Esophagus (tissue), 2 donors: ENCODE measurements around the gene GPX7. TPM values are rescaled to one million over a fixed set of nuclear protein-coding genes. Genes with fewer than 3 reads are reported as not detected.
A peak's percentile ranks its signal among the peaks of the same experiment; 100 is the strongest.

Experiments
- H3K27ac ChIP-seq, 2 donors: one replicate each; pipeline ENCODE4 v1.5.1; 2013; ENCODE audit warnings: low read depth in 2 of 2, mild to moderate bottlenecking in 2 of 2, inconsistent platforms in 1 of 2, low read length in 1 of 2, moderate library complexity in 1 of 2
- H3K27me3 ChIP-seq, 2 donors: one replicate each; pipeline ENCODE4 v1.6.1; 2013; ENCODE audit warnings: low read length in 2 of 2, control low read depth in 1 of 2, mild to moderate bottlenecking in 1 of 2; ENCODE audit not compliant: insufficient read depth in 2 of 2, control insufficient read depth in 1 of 2
- H3K36me3 ChIP-seq, 2 donors: one replicate each; pipeline ENCODE4 v1.6.1; 2013; ENCODE audit warnings: low read length in 1 of 2; ENCODE audit not compliant: control insufficient read depth in 2 of 2, insufficient read depth in 2 of 2
- H3K4me1 ChIP-seq, 2 donors: one replicate each; pipeline ENCODE4 v1.6.1; 2013; ENCODE audit warnings: low read length in 1 of 2; ENCODE audit not compliant: control insufficient read depth in 2 of 2, insufficient read depth in 2 of 2
- H3K4me3 ChIP-seq, 2 donors: one replicate each; pipeline ENCODE4 v1.5.1; 2013; ENCODE audit warnings: low read length in 2 of 2, mild to moderate bottlenecking in 2 of 2, low read depth in 1 of 2, moderate library complexity in 1 of 2
- H3K9me3 ChIP-seq, 2 donors: one replicate each; pipeline ENCODE4 v1.6.1; 2013; ENCODE audit warnings: mild to moderate bottlenecking in 2 of 2, low read depth in 1 of 2, low read length in 1 of 2, moderate library complexity in 1 of 2; ENCODE audit not compliant: control insufficient read depth in 2 of 2, insufficient read depth in 1 of 2
- WGBS, 2 donors: extraction: QIAGEN DNeasy Blood & Tissue Kit; methylation state at CpG; one replicate each; pipeline ENCODE4 v1.1.7; 2013; 5-methylcytosine and 5-hydroxymethylcytosine counted together
- polyA plus RNA-seq, 2 donors: library from polyadenylated mRNA; stranded (reverse); fragments of 200-250 nt; gene quantifications; one replicate each; pipeline ENCODE4 v1.2.3, GENCODE V29; 2013
- donor health status: healthy with polysubstance abuse.
- donor health status: Bipolar disorder and iron deficiency.

Gene GPX7
- 1 to 10 TPM; 2.4 to 3.8 TPM for polyA plus RNA-seq

DNA sequence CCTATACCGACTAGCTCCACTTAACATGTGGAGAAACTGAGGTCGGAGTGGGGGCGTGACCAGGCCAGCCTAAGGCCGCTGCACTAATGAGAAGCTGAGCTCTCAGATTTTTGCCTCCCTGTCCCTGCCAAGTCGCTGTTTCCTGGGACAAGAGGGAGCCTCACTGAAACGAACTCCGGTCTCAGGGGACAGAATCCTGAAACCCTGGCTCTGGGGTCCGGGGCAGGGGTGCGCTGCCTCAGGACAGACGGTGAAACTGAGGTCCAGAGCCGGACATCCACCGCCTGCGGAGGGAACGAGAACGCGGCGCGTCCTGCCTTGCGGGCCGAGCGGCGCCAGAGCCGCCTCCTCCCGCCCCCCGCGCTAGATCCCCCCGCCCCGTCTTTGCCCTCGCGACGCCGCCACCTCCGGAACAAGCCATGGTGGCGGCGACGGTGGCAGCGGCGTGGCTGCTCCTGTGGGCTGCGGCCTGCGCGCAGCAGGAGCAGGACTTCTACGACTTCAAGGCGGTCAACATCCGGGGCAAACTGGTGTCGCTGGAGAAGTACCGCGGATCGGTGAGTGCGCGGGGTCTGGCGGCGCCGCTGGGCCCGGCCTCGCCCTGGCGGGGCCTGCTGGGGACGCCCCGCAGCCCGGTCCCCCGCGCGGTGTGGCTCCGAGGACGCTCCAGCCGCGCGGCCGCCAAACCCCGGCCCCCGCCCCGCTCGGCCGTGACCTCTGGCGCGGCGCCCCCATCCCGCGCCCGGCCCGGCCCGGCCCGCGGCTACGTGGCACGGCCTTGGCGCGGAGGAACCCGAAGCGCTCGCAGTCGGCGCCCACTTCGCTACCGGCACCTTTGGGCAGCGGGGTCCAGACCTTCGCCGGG lies at the start of gene GPX7:
Gene GPX7 (plus strand): TSS at position 381 of the 865 bp plus-strand sequence. CDS start 39 bp downstream, at position 420.
- 1 to 2% methylated on average over 71 to 97 of the region's 97 CpGs for WGBS, 2 donors
- peak within 1 kb of the TSS; percentile 52 to 54 for H3K27ac ChIP-seq
- no peaks in the 10 kb centered on the region for H3K27me3 ChIP-seq
- H3K4me1 ChIP-seq = peaks cover 0 to 2% of the 10 kb centered on the region in 2 donors
- peak within 1 kb of the TSS; percentile 55 to 60 for H3K4me3 ChIP-seq
- peaks cover 0 to under 1% of the 10 kb centered on the region in 2 donors for H3K36me3 ChIP-seq
- H3K9me3 ChIP-seq = no peaks in the 10 kb centered on the region

DNA sequence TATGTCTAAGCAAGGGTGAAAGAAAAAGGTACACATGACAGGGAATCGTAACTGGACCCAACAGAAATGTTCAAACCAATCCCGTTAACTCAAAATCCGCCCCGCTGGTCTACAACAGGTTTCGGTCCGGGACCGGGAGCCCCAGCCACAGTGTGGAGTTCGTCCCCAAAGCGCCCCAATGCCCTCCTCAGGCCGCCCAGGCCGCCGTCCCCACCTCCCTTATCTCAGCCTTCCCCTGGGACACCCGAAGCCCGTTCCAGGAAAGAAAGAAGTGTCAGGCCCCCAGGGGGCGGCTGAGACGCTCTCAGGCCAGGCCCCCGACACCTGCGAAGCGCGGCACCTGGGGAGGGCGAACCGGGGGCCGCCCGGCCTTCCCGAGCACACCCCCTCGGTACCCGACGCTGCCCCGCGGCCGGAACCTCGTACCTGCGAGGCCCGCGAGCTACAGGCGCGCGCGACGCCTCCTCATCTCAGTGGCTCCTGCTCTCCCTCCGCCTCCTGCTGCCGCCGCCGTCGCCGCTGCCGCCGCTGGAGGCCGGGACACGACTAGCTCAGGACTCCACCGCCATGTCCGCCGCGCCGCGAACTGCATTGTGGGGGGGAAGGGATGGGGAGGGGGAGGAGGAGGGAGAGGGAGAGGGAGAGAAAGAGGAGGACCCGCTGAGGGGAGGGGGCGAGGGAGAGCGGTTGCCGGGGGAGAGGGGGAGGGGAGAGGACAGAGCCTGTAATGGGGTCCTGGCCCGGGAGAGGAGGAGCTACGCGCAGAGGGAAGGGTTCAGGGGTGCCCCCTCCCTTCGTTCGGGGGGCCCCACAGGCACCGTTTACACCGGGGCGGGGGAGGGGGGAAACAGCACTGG lies 49.4 kb upstream of the GPX7 start, which contains the start of gene TUT4:
Gene TUT4 (minus strand): TSS at position 588 of the 857 bp plus-strand sequence. CDS start 26,812 bp downstream, outside the sequence.
- no peaks in the 10 kb centered on the region for H3K36me3 ChIP-seq
- no peaks in the 10 kb centered on the region for H3K27me3 ChIP-seq
- peak within 1 kb of the TSS; percentile 89 to 97 for H3K27ac ChIP-seq
- 0 to 1% methylated on average over 51 to 68 of the region's 68 CpGs for WGBS, 2 donors
- H3K4me3 ChIP-seq = peak within 1 kb of the TSS; percentile 84 to 99
- no peaks in the 10 kb centered on the region for H3K9me3 ChIP-seq
- no peaks in the 10 kb centered on the region for H3K4me1 ChIP-seq

DNA sequence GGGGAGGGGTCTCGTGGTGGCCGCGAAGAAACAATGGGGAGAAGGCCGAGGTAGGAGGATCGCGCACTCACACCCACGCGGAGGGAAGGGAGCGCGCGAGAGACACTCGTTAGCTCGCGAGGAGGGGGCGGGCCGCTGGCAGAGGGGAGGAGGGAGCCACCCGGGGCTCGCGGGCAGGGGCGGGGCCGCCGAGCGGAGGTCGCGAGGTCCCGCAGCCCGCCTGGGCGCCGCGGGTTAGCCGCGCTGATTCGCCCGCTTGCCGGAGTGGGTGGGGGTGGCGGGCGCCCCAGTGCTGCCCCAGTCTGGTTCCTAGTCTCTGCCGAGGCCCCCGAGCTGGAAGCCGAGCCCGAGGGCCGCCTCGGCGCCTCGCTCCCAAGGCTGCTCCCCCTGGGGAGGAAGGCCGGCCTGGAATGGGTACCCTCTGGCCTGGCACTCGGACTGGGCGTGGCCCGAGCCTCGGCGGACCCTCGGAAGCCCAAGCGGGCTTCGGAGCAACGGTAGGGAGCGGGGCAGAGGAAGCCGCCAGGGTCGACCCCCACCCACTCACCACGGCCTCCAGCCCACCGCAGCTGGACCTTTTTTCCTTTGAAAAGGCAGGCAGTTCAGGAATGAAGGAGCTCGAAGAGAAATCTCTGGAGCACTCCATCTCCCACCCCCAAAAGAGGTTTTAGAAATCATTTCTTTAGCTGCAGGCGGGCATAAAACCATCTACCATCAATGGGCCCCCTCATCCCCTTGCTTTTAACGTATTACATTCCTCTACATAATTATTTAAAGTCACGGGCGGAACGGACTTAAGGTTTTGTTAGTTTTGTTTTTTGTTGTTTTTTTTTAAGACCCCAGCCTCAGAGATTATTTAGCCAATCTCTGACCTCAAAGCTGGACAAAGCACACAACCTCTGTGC lies 48.6 kb upstream of the GPX7 start:
- 4 to 6% methylated on average over 42 to 66 of the region's 66 CpGs for WGBS, 2 donors
- Histone ChIP-seq H3K27ac (peak overlapping the region; percentile 89 to 97), H3K36me3 (no peaks in the 10 kb centered on the region), H3K4me1 (no peaks in the 10 kb centered on the region), H3K27me3 (no peaks in the 10 kb centered on the region), H3K9me3 (no peaks in the 10 kb centered on the region), H3K4me3 (peak overlapping the region; percentile 84 to 99)

DNA sequence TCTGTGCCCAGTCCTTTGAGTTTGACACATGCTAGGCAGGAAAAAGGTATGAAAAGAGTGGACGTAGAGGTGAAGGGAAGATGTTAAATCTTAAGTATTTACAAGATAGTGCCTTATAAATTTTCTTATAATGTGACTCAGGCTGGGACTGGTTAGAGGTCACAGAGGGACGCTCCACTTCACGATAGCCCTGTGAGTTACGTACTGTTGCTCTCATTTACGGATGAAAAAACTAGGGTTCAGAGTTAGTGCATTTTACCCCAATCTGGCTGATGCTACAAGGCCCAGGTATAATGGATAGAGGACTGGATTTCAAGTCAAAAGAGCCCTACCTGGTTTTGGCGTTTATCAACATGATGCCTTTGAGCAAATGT lies 47.9 kb upstream of the GPX7 start:
- Histone ChIP-seq H3K36me3 (no peaks in the 10 kb centered on the region), H3K27ac (no peak overlapping the region), H3K4me1 (no peaks in the 10 kb centered on the region), H3K9me3 (no peaks in the 10 kb centered on the region), H3K4me3 (no peak overlapping the region), H3K27me3 (no peaks in the 10 kb centered on the region)
- WGBS, 2 donors = 72 to 78% methylated on average over 6 of the region's 6 CpGs

DNA sequence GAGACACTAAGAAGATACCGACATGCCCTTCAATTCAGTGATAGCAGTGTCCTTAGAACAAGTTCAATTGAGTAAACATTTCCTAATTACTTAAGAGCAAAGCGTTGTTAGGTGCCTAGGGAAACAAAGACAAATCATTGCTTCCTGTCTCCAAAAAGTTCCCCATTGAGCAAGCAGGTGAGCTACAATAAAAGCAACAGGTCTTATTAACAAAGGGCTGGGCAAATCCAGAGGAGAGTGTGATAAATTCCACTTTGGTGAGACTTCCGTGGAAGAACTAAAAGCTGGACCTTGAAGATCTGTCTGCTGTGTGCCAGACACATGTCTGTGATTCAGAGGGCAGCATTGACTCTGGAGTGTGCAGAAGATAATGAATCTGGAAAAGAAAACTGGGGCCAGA lies 47.4 kb upstream of the GPX7 start:
- H3K27me3 ChIP-seq = no peaks in the 10 kb centered on the region
- no peak overlapping the region for H3K27ac ChIP-seq
- no peak overlapping the region for H3K4me3 ChIP-seq
- WGBS, 2 donors = 33 to 40% methylated on average over 3 of the region's 3 CpGs
- H3K9me3 ChIP-seq = no peaks in the 10 kb centered on the region
- no peaks in the 10 kb centered on the region for H3K36me3 ChIP-seq
- no peaks in the 10 kb centered on the region for H3K4me1 ChIP-seq

DNA sequence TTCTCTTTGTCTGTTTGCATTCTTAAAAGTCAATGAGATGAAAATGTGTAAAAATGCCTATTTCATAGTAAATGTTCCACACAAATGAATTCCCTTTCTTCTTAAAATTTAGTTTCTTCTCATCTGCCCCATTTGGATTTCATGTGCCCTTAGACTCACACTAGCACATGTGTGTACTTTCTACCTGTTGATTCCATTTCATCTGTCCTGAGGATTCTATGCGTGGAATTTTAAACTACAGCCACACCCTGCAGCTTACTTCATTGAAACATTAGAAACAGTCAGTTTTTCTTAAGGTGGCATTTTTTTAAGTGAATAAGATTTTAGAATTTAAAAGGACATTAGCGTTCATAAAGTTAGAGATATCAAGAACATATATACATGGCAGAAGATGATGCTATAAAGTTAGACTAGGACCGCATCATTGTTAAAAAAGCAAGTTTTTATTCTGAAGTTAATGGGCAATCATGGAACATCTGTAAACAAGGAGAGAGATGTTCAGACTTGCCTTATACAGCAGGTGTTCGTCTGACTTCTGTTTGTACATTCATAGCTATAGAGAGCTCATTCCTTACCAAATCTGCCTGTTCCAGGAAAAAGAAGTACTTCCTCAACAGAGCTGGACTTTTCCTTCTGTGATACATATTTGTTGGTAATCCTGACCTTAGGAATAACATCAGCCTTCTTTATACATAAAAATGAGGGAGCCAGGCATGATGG lies 45.4 kb upstream of the GPX7 start:
- 44 to 60% methylated on average over 4 of the region's 4 CpGs for WGBS, 2 donors
- Histone ChIP-seq H3K27ac (no peak overlapping the region), H3K9me3 (no peaks in the 10 kb centered on the region), H3K4me3 (no peak overlapping the region), H3K4me1 (no peaks in the 10 kb centered on the region), H3K36me3 (no peaks in the 10 kb centered on the region), H3K27me3 (no peaks in the 10 kb centered on the region)

DNA sequence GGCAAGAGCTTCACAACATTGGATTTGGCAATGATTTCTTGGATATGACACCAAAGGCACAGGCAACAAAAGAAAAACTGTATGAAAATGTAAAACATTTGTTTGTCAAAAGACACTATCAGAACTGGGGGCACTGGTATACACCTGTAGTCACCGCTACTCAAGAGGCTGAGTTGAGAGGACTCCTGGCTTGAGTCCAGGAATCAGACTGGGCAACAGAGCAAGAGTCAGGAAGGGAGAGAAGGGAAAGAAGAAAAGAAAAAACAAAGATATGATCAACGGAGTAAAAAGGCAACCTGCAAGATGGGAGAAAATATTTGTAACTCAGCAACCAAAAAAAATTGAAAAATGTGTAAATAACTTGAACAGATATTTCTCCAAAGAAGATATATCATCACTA lies 43.2 kb upstream of the GPX7 start:
- H3K9me3 ChIP-seq = no peaks in the 10 kb centered on the region
- no peaks in the 10 kb centered on the region for H3K4me1 ChIP-seq
- no peak overlapping the region for H3K27ac ChIP-seq
- H3K4me3 ChIP-seq = no peak overlapping the region
- WGBS, 2 donors = 72 to 79% methylated on average over 2 of the region's 2 CpGs
- no peaks in the 10 kb centered on the region for H3K27me3 ChIP-seq
- H3K36me3 ChIP-seq = no peaks in the 10 kb centered on the region

DNA sequence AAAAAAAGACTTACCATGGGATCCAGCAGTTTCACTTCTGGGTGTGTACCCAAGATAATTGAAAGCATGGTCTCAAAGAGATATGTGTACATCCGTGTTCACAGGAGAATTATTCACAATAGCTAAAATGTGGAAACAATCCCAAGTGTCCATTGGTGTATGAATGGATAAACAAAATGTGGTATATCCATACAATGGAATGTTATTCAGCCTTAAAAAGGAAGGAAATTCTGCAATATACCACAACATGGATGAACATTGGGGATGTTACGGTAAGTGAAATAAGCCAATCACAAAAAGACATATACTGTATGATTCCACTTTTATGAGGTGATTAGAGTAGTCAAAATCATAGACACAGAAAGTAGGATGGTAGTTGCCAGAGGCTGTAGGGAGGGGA lies 42.3 kb upstream of the GPX7 start:
- no peaks in the 10 kb centered on the region for H3K27me3 ChIP-seq
- no peaks in the 10 kb centered on the region for H3K4me1 ChIP-seq
- no peaks in the 10 kb centered on the region for H3K9me3 ChIP-seq
- 87 to 95% methylated on average over 2 of the region's 2 CpGs for WGBS, 2 donors
- no peak overlapping the region for H3K4me3 ChIP-seq
- no peaks in the 10 kb centered on the region for H3K36me3 ChIP-seq
- H3K27ac ChIP-seq = no peak overlapping the region
